SKM-1 (cell line): ENCODE data around the gene MCRIP1.

Source experiments
- DNase-seq: peaks from one replicate; lab custom pipeline; 2025; ENCODE audit not compliant: unreplicated experiment; lab: John Stamatoyannopoulos, UW

Gene MCRIP1

GRCh38 chr17:81821603-81822311 is 11.3 kb downstream of the MCRIP1 start:
- no peak for DNase-seq

DNA sequence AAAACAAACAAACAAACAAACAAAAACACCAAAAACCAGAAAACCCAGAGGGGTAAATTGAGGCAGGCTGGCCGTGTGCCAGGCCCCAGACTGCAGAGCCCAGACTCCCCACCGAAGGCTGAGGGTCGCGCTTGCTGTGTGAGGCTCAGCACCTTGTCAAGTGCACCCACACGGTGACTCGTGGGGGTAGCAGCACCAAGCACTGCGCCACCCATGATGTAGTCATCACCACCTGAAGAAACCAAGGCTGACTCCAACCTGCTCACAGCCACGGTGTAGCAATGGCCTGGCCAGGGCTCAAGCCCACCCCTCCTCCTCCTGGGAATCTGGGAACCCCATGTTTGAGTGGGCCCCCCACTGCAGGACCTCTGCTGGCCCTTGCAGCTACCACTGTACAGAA is 11.9 kb downstream of the MCRIP1 start:
- no peak for DNase-seq

- no peak for DNase-seq
These were observed 13.4 kb downstream of the MCRIP1 start for GRCh38 chr17:81819708-81820107.

DNA sequence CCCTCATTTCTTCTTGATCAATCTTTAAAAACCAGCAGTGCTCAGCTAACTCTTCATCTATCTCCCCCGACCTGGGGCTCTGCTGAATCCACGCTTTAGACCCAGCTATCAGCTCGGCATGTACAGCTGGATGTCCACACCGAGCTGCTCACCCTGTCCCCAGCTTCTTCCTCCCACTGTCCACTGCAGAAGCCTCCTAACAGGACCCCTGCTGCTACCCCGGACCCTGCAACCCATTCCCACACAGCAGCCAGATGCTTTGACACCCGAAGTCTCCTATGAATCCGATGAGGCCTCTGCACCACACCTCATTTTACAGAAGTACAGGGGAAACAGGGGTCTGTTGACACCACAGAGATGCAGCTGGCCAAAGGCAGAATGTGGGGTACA is 15.3 kb downstream of the MCRIP1 start:
- no peak for DNase-seq

GRCh38 chr17:81815646-81815986 is 17.5 kb downstream of the MCRIP1 start:
- DNase-seq: no peak

- no peak for DNase-seq
These were observed 18.1 kb downstream of the MCRIP1 start for GRCh38 chr17:81814748-81815645.

- no peak for DNase-seq
These were observed 19.0 kb downstream of the MCRIP1 start for GRCh38 chr17:81813861-81814683.

- DNase-seq: no peak
These were observed 19.8 kb downstream of the MCRIP1 start for GRCh38 chr17:81813371-81813684.

GRCh38 chr17:81812571-81813370 is 20.3 kb downstream of the MCRIP1 start:
- no peak for DNase-seq

DNA sequence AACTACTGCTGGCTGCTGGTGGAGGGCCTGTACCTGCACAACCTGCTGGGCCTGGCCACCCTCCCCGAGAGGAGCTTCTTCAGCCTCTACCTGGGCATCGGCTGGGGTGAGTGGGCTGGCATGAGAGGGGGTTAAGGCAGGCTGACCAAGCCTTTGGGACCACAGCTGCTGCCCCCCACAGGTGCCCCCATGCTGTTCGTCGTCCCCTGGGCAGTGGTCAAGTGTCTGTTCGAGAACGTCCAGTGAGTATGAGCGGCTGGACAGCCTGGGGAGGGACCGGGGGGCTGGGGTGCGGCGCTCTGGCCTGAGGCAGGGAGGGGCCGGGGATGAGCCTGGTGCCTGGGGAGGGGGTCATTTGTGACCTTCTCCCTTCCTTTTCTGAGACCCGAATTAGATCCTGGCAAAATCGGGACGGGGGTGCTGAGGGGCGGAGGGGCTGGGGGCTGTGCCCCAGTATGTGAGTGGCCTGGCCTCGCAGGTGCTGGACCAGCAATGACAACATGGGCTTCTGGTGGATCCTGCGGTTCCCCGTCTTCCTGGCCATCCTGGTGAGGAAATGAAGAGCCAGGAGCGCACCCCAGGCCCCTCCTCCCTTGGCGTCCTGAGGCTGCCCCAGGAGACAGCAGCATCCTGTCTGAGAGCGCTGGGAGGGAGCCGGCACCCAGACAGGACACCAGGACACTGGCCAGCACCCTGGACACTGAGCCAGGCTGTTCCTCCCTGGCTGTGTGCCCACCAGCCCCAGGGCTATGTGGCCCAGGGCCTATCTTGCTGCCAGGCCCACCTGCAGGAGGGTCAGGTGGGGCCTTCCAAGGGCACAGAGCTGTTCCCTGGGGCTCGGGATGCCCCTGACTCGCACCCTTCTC is 21.2 kb downstream of the MCRIP1 start:
- no peak for DNase-seq

- no peak for DNase-seq
These were observed 22.0 kb downstream of the MCRIP1 start for GRCh38 chr17:81810892-81811704.

- no peak for DNase-seq
These were observed 22.6 kb downstream of the MCRIP1 start for GRCh38 chr17:81810476-81810875.

DNA sequence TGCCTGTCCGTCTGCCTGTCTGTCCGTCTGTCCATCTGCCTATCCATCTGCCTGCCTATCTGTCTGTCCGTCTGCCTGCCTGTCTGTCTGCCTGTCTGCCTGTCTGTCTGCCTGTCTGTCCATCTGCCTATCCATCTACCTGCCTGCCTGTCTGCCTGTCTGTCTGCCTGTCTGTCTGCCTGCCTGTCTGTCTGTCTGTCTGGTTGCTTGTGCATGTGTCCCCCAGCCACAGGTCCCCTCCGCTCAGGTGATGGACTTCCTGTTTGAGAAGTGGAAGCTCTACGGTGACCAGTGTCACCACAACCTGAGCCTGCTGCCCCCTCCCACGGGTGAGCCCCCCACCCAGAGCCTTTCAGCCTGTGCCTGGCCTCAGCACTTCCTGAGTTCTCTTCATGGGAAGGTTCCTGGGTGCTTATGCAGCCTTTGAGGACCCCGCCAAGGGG is 23.5 kb downstream of the MCRIP1 start:
- no peak for DNase-seq

GRCh38 chr17:81808778-81809555 is 24.1 kb downstream of the MCRIP1 start:
- DNase-seq: no peak

DNA sequence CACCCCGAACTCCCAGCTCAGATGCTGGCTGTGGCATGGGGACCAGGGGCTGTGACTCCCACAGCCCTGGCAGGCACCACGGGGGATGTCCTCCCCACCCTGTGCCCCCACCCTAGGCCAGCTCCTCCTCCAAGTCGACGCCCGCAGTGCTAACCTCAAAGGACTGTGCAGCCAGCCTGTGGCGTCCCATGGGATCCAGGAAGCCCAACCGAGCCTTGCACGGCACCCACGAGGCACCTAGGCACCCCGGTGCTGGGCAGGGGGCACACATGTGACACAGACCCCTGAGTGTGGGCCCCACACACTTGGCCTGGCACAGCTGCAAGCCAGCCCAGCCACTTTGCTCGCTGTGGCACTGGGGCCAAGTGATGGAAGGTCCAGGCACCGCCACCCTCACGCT is 25.3 kb downstream of the MCRIP1 start:
- no peak for DNase-seq

DNA sequence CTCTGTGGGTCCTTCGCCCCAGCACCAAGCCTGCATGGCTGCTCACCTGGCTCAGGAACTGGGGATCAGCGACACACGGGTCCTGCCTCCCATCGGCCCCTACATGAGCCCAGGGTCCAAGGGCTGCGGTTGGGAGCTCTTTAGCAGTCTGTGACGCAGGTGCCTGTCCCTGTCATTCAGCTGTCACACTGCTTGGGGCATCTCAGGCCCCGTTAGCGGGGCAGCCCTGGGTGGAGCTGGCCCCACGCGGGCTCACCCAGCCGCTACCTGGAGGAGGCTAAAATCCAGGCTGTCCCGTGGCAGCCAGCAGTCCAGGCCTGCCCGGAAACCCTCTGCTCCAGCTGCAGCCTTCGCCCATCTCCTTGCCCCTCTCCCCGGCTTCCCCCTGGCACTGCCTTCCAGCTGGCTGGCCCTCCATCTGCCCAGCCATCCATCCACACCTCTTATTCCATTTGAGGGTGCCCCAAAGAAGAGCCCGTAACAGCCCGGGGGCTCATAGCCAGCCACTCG is 25.8 kb downstream of the MCRIP1 start:
- no peak for DNase-seq

DNA sequence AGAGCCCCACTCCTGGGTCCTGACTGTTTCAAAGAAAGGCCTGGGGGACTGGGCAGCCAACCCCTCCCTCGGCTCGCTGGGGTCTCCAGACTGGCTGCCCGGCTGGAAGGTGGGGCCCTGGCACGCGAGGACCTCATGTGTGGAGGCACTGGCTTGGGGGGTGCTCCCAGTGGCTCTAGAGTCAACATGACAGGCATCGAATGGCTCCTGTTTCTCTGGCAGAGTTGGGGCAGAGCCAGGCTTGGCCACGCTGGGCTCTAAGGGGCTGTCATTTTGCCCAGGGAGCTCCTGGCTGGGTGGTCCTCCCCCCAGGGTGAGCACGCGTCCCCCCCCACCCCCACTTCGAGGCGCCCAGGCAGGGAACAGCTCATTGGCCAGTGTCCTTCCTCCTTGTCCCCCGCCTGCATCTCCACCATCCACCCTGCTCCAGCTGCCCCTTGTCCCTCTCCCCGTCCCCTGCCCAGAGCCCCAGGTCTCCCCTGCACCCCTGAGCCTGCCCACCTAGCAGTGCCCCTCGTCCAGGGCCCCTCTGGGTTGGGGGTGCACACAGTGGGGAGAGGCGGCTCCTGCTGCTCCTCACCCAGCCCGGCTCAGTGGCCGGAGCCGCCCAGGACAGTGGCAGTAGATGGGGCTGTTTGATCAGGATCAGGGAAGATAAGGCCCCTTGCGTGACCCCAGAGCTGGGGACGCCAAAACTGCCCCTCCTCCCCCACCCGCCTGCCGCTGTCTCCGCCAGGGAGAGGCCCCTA is 26.5 kb downstream of the MCRIP1 start:
- no peak for DNase-seq
